Osteocyte (in vitro differentiated cells): ENCODE results near the gene DBP. TPM values are rescaled to one million over a fixed set of nuclear protein-coding genes. Genes with fewer than 3 reads are reported as not detected.
A peak's percentile ranks its signal among the peaks of the same experiment; 100 is the strongest.

ENCODE experiments used
- DNase-seq: peaks from one replicate; pipeline ENCODE4 v3.0.0; 2021; ENCODE audit warnings: mixed read lengths; ENCODE audit not compliant: unreplicated experiment; ENCODE audit errors: extremely low spot score
- H3K27ac Mint-ChIP-seq: one replicate; pipeline ENCODE4 v1.8.0; 2021; ENCODE audit warnings: mild to moderate bottlenecking, mixed read lengths; ENCODE audit not compliant: unreplicated experiment
- H3K27me3 Mint-ChIP-seq: one replicate; pipeline ENCODE4 v1.8.0; 2021; ENCODE audit warnings: mixed read lengths; ENCODE audit not compliant: unreplicated experiment
- H3K36me3 Mint-ChIP-seq: one replicate; pipeline ENCODE4 v1.8.0; 2021; ENCODE audit warnings: mixed read lengths; ENCODE audit not compliant: unreplicated experiment
- H3K4me1 Mint-ChIP-seq: one replicate; pipeline ENCODE4 v1.8.0; 2021; ENCODE audit warnings: mixed read lengths; ENCODE audit not compliant: unreplicated experiment
- H3K4me3 Mint-ChIP-seq: one replicate; pipeline ENCODE4 v1.8.0; 2021; ENCODE audit warnings: mild to moderate bottlenecking, moderate library complexity, mixed read lengths; ENCODE audit not compliant: unreplicated experiment
- H3K9me3 Mint-ChIP-seq: one replicate; pipeline ENCODE4 v1.8.0; 2021; ENCODE audit warnings: mixed read lengths; ENCODE audit not compliant: unreplicated experiment
- total RNA-seq: library from RNA; stranded (reverse); gene quantifications from 2 replicates; pipeline ENCODE4 v1.2.1, GENCODE V29; 2021
- TF ChIP-seq, protein P1 (sequence below): fragments of 200-600 bp; sonication (generic); IDR thresholded peaks from 2 replicates; pipeline ENCODE4 v1.5.0; 2021; ENCODE audit warnings: antibody characterized with exemption, mild to moderate bottlenecking, moderate library complexity

DBP gene
- total RNA-seq, 1 donor from 2014 or later: 20.3 TPM

- Mint-ChIP-seq H3K36me3 (no peaks in the 10 kb centered on the region), H3K4me1 (peaks cover 2% of the 10 kb centered on the region), H3K4me3 (no peak overlapping the region), H3K27ac (no peak overlapping the region), H3K9me3 (no peaks in the 10 kb centered on the region), H3K27me3 (no peaks in the 10 kb centered on the region)
- DNase-seq: no peak
- TF ChIP-seq, protein P1, sequence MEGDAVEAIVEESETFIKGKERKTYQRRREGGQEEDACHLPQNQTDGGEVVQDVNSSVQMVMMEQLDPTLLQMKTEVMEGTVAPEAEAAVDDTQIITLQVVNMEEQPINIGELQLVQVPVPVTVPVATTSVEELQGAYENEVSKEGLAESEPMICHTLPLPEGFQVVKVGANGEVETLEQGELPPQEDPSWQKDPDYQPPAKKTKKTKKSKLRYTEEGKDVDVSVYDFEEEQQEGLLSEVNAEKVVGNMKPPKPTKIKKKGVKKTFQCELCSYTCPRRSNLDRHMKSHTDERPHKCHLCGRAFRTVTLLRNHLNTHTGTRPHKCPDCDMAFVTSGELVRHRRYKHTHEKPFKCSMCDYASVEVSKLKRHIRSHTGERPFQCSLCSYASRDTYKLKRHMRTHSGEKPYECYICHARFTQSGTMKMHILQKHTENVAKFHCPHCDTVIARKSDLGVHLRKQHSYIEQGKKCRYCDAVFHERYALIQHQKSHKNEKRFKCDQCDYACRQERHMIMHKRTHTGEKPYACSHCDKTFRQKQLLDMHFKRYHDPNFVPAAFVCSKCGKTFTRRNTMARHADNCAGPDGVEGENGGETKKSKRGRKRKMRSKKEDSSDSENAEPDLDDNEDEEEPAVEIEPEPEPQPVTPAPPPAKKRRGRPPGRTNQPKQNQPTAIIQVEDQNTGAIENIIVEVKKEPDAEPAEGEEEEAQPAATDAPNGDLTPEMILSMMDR: no peak
Measured at GRCh38 chr19:48665786-48666185, 28.6 kb upstream of the DBP start.

DNA sequence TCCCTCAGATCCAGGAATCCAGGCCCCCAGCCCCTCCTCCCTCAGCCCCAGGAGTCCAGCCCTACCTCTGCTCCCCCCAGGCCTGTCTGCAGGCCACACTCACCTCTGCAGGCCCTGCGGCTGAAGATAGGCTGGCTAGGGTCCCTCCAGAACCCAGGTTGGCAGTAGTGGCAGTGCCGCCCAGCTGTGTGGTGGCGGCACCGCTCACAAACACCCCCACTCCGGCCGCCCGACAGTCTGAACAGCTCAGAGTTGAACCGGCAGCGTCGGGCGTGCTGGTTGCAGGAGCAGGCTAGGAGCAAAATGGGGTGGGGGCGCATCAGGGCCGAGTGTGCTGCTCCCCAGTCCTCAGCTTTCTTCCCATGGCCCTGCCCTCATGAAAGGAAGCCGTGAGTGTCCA lies 27.3 kb upstream of the DBP start:
- no peak for DNase-seq
- Mint-ChIP-seq H3K4me3 (no peak overlapping the region), H3K27me3 (no peaks in the 10 kb centered on the region), H3K4me1 (peaks cover 4% of the 10 kb centered on the region), H3K36me3 (no peaks in the 10 kb centered on the region), H3K9me3 (no peaks in the 10 kb centered on the region), H3K27ac (no peak overlapping the region)
- TF ChIP-seq, protein P1: no peak

DNA sequence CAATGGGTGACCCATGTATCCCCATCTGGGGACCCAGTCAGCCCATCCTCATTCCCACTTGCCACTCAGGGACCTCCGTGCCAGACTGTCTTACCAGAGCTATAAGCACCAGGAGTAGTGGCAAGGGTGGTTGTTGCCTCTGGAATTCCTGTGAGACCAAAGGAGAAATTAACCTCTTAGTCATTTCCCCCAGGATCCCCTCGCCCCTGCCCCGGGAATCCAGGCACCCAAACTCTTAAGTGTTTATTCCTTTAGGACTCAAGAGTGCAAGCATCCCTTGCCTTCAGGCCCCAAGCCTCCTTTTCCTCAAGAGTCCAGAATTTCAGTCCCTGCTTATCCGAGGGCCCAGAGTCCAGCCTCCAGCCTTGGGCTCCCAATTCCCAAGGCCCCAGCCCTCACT lies 26.5 kb upstream of the DBP start:
- Mint-ChIP-seq H3K4me1 (peaks cover 4% of the 10 kb centered on the region), H3K27ac (no peak overlapping the region), H3K27me3 (no peaks in the 10 kb centered on the region), H3K4me3 (no peak overlapping the region), H3K9me3 (no peaks in the 10 kb centered on the region), H3K36me3 (no peaks in the 10 kb centered on the region)
- TF ChIP-seq, protein P1: no peak
- no peak for DNase-seq

GRCh38 chr19:48661711-48662090 lies 24.5 kb upstream of the DBP start:
- no peak overlapping the region for H3K4me3 Mint-ChIP-seq
- peaks cover 15% of the 10 kb centered on the region for H3K4me1 Mint-ChIP-seq
- no peaks in the 10 kb centered on the region for H3K9me3 Mint-ChIP-seq
- H3K27me3 Mint-ChIP-seq: no peaks in the 10 kb centered on the region
- H3K27ac Mint-ChIP-seq: no peak overlapping the region
- no peaks in the 10 kb centered on the region for H3K36me3 Mint-ChIP-seq
- DNase-seq: no peak
- TF ChIP-seq, protein P1: no peak

- Mint-ChIP-seq H3K4me3 (no peak overlapping the region), H3K9me3 (no peaks in the 10 kb centered on the region), H3K27ac (peak overlapping the region; percentile 52), H3K27me3 (no peaks in the 10 kb centered on the region), H3K36me3 (no peaks in the 10 kb centered on the region), H3K4me1 (peaks cover 17% of the 10 kb centered on the region)
- no peak for DNase-seq
- TF ChIP-seq, protein P1: no peak
Measured at GRCh38 chr19:48660852-48661710, 23.9 kb upstream of the DBP start.
